NCI-H2227 (cell line): ENCODE results near the gene GDPD1.
"Not testable (repeated sequence)": the region's sequence is repeated elsewhere in the genome, so short reads cannot be mapped to it uniquely, and the experiment has no call there.

ENCODE experiments used
- DNase-seq: peaks from one replicate; lab custom pipeline; 2025; ENCODE audit not compliant: unreplicated experiment; lab: John Stamatoyannopoulos, UW

The GDPD1 gene

GRCh38 chr17:59220328-59221158 is at the start of gene GDPD1:
TSS of gene GDPD1 (plus strand) at chr17:59220511. CDS start at chr17:59220610, 99 bp downstream.
- DNase-seq: peak; percentile 98

- DNase-seq: no peak
These were observed 47.8 kb upstream of the GDPD1 start for GRCh38 chr17:59172436-59173004.

DNA sequence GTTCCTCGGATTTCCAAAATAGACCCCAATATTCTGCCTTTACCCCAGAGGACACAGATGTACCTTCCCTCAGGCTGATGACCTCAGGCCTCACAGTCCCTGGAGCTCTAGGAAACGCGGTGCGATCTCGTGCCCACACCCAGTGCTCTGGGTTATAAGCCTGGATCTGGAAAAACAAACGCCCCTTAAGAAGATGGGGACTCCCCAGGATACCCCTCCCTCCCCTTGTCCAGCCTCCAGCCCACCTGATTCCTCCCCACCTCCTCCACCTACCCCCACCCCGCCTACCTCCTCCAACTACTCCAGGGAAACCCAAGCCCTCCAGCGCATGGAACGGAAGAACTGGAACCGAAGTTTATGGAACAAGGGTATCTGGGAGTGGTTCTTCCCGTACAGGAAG is 45.6 kb upstream of the GDPD1 start:
- no peak for DNase-seq

- no peak for DNase-seq
These were observed 45.2 kb upstream of the GDPD1 start for GRCh38 chr17:59175076-59175475.

DNA sequence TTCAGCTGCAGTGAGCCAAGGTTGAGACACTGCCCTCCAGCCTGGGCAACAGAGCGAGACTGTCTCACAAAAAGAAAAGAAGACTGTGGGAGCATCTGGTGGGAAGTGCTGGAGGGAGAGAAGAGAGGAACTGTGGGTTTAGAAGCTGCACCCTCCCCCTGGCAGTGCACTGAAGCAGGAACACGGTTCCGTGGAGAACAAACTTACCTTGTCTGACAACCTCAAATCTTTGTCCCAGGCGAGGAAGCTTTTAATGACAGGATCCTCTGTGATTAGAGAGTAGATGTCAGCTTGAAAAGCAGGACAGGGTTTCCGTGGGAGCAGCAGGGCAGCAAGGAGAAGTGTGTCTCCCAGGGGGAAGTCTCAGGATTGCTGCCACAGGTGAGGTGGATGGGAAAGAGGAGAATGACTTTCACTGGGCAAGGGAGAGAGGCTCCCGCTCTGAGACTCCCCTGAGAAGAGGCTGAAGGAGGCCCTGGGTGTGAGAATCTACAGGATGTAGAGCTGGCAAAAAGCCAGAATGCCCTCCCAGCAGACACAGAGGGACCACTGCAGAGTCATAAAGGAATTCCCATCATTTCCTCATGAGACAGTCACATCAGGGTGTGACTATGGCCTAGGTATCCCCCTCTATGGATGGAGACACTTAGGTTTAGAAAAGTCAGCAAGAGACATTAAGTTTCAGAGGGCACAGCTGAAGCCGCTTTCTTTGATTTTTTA is 41.9 kb upstream of the GDPD1 start:
- no peak for DNase-seq

GRCh38 chr17:59179601-59180000 is 40.7 kb upstream of the GDPD1 start:
- DNase-seq: not testable (repeated sequence)

GRCh38 chr17:59180626-59181025 is 39.7 kb upstream of the GDPD1 start:
- DNase-seq: no peak

- DNase-seq: no peak
These were observed 38.8 kb upstream of the GDPD1 start for GRCh38 chr17:59181481-59181880.

- no peak for DNase-seq
These were observed 34.3 kb upstream of the GDPD1 start for GRCh38 chr17:59185997-59186396.

GRCh38 chr17:59186850-59187249 is 33.5 kb upstream of the GDPD1 start:
- DNase-seq: no peak

- no peak for DNase-seq
These were observed 29.5 kb upstream of the GDPD1 start for GRCh38 chr17:59190806-59191205.

DNA sequence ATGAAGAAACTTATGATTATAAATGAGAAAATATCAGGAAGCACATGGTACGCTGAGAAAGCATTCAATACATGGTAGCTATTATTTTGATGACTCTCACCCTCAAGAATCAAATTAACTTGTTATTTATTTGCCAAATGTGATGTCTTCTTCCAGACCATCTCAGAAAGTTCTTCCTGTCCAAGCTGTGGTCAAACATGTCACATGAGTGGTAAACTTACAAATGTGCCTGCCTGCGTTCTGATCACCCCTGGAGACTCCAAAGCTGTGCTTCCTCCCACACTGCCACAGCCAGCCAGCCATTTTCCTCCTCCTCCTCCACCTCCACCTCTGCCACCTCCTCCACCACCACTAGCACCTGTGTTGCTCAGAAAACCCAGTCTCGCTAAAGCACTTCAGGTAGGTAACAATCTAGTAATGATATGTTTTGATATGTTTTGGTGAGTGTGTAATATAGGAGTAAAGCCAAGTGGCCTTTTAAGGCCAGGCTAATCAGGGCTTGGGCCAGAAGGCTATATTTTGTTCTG is 26.9 kb upstream of the GDPD1 start:
- DNase-seq: no peak

DNA sequence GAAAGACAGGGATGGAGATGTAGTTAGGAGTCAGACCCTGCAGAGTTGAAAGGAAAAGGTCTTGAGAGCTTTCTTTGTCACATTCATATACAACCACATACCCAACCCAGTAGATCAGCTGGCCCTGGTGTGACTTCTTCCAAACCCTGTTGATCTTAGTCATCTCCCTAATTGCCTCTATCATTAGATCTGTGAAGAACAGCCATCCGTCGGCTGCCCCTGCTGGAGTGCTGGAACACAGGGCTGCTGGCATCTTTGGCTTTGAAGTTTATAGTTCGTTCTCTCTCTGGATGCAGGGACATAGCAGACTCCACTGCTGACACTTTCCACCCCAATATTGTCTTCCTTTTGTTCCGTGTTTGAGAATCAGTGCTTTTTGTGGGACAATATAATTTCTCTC is 20.9 kb upstream of the GDPD1 start:
- DNase-seq: no peak

DNA sequence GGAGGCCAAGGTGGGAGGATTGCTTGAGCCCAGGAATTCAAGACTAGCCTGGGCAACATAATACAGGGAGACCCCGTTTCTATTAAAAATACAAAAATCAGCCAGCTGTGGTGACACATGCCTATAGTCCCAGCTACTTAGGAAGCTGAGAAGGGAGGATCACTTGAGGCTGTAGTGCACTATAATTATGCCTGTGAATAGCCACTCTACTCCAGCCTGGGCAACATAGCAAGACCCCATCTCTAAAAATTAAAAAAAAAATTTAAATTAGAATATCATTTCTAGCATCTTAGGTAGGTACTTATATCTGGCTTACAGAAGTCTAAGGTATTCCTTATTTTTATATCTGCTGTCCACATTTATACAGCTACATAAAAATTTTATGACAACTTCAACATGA is 18.0 kb upstream of the GDPD1 start:
- DNase-seq: no peak

DNA sequence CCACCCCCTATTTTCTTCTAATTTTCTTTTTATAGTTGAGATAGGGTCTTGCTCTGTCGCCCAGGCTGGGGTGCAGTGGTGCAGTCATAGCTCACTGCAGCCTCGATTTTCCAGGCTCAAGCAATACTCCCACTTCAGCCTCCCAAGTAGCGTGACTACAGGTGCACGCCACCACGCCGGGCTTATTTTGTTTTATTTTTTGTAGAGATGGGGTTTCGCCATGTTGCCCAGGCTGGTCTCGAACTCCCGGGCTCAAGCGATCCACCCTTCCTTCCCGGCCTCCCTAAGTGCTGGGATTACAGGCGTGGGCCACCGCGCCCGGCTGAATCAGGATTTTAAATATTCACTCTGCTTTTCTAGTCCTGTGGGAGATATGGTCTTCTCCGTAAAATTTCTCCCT is 941 bp upstream of the GDPD1 start:
- peak; percentile 18 for DNase-seq

DNA sequence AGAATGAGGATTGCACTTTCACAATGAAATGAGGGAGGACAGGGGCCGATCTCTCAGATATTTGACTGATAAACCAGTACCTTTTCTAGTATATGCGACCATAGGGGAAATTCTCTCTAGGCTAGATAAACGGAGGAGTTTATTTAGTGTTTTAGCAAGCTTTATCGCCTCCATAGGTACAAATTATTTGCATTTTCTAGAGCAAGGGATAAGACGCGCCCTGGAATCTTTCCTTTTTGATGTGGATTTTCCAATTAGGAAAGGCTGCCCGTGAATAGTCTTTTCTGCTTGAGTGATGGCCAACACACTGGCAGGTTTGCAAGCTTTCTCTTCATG is 351 bp upstream of the GDPD1 start:
- no peak for DNase-seq

- no peak for DNase-seq
These were observed 992 bp downstream of the GDPD1 start for GRCh38 chr17:59221159-59221847.

DNA sequence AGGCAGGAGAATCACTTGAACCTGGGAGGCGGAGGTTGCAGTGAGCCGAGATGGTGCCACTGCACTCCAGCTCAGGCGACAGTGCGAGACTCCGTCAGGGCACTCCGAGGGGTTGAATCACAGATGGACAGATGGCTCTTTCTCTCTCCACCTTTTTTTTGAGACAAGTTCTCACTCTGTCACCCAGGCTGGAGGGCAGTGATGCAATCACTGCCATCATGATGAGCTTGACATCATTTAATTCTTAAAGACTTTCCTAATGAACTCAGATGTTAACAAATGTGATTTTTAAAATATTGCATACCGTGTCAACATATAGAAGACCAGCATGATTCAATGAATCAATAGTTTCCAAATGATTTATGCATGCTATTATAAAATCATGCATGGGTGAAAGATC is 3.5 kb downstream of the GDPD1 start:
- no peak for DNase-seq

DNA sequence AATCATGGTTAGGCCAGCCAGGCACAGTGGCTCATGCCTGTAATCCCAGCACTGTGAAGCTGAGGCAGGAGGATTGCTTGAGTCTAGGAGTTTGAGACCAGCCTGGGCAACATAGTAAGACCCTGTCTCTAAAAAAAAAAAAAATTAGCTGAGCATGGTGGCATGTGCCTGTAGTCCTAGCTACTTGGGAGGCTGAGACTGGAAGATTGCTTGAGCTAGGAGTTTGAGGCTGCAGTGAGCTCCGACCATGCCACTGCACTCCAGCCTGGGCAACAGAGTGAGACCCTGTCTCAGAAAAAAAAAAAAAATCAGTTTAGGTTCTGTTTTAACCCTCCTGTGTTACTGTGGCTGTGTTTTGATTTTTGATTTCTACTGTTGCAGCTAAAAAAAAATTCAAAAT is 8.3 kb downstream of the GDPD1 start:
- not testable (repeated sequence) for DNase-seq

- DNase-seq: no peak
These were observed 10.5 kb downstream of the GDPD1 start for GRCh38 chr17:59230764-59231163.

DNA sequence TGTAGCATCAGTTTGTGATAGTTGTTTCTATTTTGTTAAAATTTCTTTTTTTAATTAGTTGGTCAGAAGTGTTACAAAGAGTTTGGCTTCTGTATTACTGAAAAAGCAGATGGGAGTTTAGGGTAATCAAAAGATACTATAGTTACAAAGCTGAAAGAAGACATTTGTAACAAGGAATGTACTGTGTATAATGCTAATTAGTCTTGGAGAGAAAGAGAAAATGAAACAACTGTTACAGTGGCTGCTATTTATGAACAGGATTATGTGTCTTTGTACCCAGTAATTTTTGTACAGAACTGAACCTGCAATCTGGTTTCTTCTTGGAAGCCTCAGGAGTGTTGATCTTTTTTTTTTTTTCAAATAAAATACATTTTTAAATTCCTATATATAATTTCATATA is 14.3 kb downstream of the GDPD1 start:
- no peak for DNase-seq
